Mesenchymal stem cell (in vitro differentiated cells and primary cell): ENCODE measurements around the gene WDR44. TPM values are rescaled to one million over a fixed set of nuclear protein-coding genes. Genes with fewer than 3 reads are reported as not detected.
A peak's percentile ranks its signal among the peaks of the same experiment; 100 is the strongest.
"Not testable (repeated sequence)": the region's sequence is repeated elsewhere in the genome, so short reads cannot be mapped to it uniquely, and the experiment has no call there.

Source experiments
- DNase-seq: peaks from one replicate; pipeline ENCODE4 v3.0.0-alpha.2; 2013
- H2AFZ ChIP-seq: one replicate; pipeline ENCODE4 v1.6.1; 2013; ENCODE audit warnings: low read depth, mild to moderate bottlenecking, control low read depth, inconsistent platforms, low read length, moderate library complexity
- H2AK5ac ChIP-seq: 2 replicates; pipeline ENCODE4 v1.6.1; 2013; ENCODE audit warnings: low read length, moderate library complexity, mild to moderate bottlenecking, inconsistent platforms; ENCODE audit not compliant: severe bottlenecking
- H2BK120ac ChIP-seq: one replicate; pipeline ENCODE4 v1.6.1; 2013; ENCODE audit warnings: low read depth, mild to moderate bottlenecking, inconsistent platforms, low read length, moderate library complexity
- H2BK12ac ChIP-seq, 2 experiments: one replicate each; pipeline ENCODE4 v1.6.1; 2013; ENCODE audit warnings: inconsistent platforms in 2 of 2, low read length in 2 of 2, mild to moderate bottlenecking in 2 of 2, moderate library complexity in 2 of 2, control low read depth in 1 of 2
- H2BK15ac ChIP-seq: one replicate; pipeline ENCODE4 v1.6.1; 2013; ENCODE audit warnings: mild to moderate bottlenecking, low read depth, inconsistent platforms; ENCODE audit not compliant: poor library complexity, severe bottlenecking
- H2BK5ac ChIP-seq: 2 replicates; pipeline ENCODE4 v1.6.1; 2013; ENCODE audit warnings: low read depth, mild to moderate bottlenecking, low read length, control low read depth, inconsistent platforms; ENCODE audit not compliant: poor library complexity, severe bottlenecking
- H3K14ac ChIP-seq, 2 experiments: one replicate each; pipeline ENCODE4 v1.6.1; 2013; ENCODE audit warnings: inconsistent platforms in 2 of 2, low read length in 2 of 2, control low read depth in 1 of 2, mild to moderate bottlenecking in 1 of 2, moderate library complexity in 1 of 2
- H3K18ac ChIP-seq, 2 experiments: one replicate each; pipeline ENCODE4 v1.6.1; 2013; ENCODE audit warnings: inconsistent platforms in 2 of 2, low read length in 2 of 2, control low read depth in 1 of 2, low read depth in 1 of 2, mild to moderate bottlenecking in 1 of 2
- H3K23ac ChIP-seq, 2 experiments: one replicate each; pipeline ENCODE4 v1.6.1; 2013; ENCODE audit warnings: inconsistent platforms in 2 of 2, low read length in 2 of 2, mild to moderate bottlenecking in 2 of 2, moderate library complexity in 2 of 2, control low read depth in 1 of 2
- H3K27ac ChIP-seq: 2 replicates; pipeline ENCODE4 v1.5.1; 2013; ENCODE audit warnings: mild to moderate bottlenecking, moderate library complexity, low read length, control low read depth, inconsistent platforms; ENCODE audit not compliant: poor library complexity, severe bottlenecking
- H3K27me3 ChIP-seq, 2 experiments: 2 replicates each; pipeline versions ENCODE4 v1.6.1 to v1.7.0; 2013; ENCODE audit warnings: low read length in 2 of 2, mild to moderate bottlenecking in 2 of 2, moderate library complexity in 2 of 2, control low read depth in 1 of 2, inconsistent platforms in 1 of 2; ENCODE audit not compliant: control insufficient read depth in 1 of 2, insufficient read depth in 1 of 2
- H3K36me3 ChIP-seq, 2 experiments: 2 replicates each; pipeline versions ENCODE4 v1.6.1 to v1.7.0; 2013; ENCODE audit warnings: low read length in 2 of 2, control low read depth in 1 of 2, inconsistent platforms in 1 of 2, low read depth in 1 of 2, mild to moderate bottlenecking in 1 of 2; ENCODE audit not compliant: insufficient read depth in 2 of 2, control insufficient read depth in 1 of 2
- H3K4ac ChIP-seq, 2 experiments: one replicate each; pipeline ENCODE4 v1.6.1; 2013; ENCODE audit warnings: inconsistent platforms in 2 of 2, low read length in 2 of 2, mild to moderate bottlenecking in 2 of 2, moderate library complexity in 2 of 2, control low read depth in 1 of 2, low read depth in 1 of 2
- H3K4me1 ChIP-seq: 2 replicates; pipeline ENCODE4 v1.6.1; 2013; ENCODE audit warnings: low read depth, low read length, control low read depth; ENCODE audit not compliant: control insufficient read depth, insufficient read depth
- H3K4me2 ChIP-seq: 2 replicates; pipeline ENCODE4 v1.6.1; 2013; ENCODE audit warnings: low read length, mild to moderate bottlenecking, inconsistent platforms; ENCODE audit not compliant: poor library complexity, severe bottlenecking
- H3K4me3 ChIP-seq, 2 experiments: 2 replicates each; pipeline versions ENCODE4 v1.5.1 to v1.7.0; 2013; ENCODE audit warnings: low read length in 2 of 2, mild to moderate bottlenecking in 2 of 2, control low read depth in 1 of 2, low read depth in 1 of 2; ENCODE audit not compliant: insufficient read depth in 1 of 2
- H3K79me1 ChIP-seq: replicated peaks from 2 replicates; pipeline ENCODE4 v1.6.1; 2013; ENCODE audit warnings: mild to moderate bottlenecking, control low read depth, low read length, inconsistent platforms; ENCODE audit not compliant: poor library complexity, severe bottlenecking
- H3K9ac ChIP-seq: 2 replicates; pipeline ENCODE4 v1.7.0; 2013; ENCODE audit warnings: mild to moderate bottlenecking, low read length, moderate library complexity
- H3K9me3 ChIP-seq: 2 replicates; pipeline ENCODE4 v1.7.0; 2013; ENCODE audit warnings: mild to moderate bottlenecking, low read length; ENCODE audit not compliant: control insufficient read depth
- H4K8ac ChIP-seq: one replicate; pipeline ENCODE4 v1.6.1; 2013; ENCODE audit warnings: inconsistent platforms, mild to moderate bottlenecking, low read length, moderate library complexity
- H4K91ac ChIP-seq: one replicate; pipeline ENCODE4 v1.6.1; 2013; ENCODE audit warnings: mild to moderate bottlenecking, low read length, inconsistent platforms
- WGBS: methylation state at CpG from one replicate; pipeline ENCODE4 v1.1.7; 2013; ENCODE audit warnings: mixed read lengths; 5-methylcytosine and 5-hydroxymethylcytosine counted together
- polyA plus RNA-seq, 2 experiments: library from polyadenylated mRNA; stranded (reverse); fragments of 200-250 nt; gene quantifications; one replicate each; pipeline ENCODE4 v1.2.3, GENCODE V29; 2013

WDR44 gene
- polyA plus RNA-seq (2013, experiment 1 of 2), result 9.9 TPM
- 9.4 TPM for polyA plus RNA-seq (2013, experiment 2 of 2)

GRCh38 chrX:118345464-118346257 is at the start of gene WDR44:
Gene WDR44, plus strand, starts transcription at chrX:118346106. Its CDS starts 398 bp downstream, at chrX:118346504.
- peak within 1 kb of the TSS; percentile 52 for H2BK15ac ChIP-seq

GRCh38 chrX:118305827-118306226 is 40.1 kb upstream of the WDR44 start:
- not testable (repeated sequence) for H3K9ac ChIP-seq
- WGBS, result 62% methylated on average over 2 of the region's 2 CpGs

More at GRCh38 chrX:118345464-118346257, at the start of gene WDR44:
- Histone ChIP-seq H3K9ac (peak within 1 kb of the TSS; percentile 96), H3K4me1 (no peaks in the 10 kb centered on the region), H3K4me2 (peak within 1 kb of the TSS; percentile 65), H2BK12ac (no peak within 1 kb of the TSS), H2BK5ac (peak within 1 kb of the TSS; percentile 66), H3K23ac (peak within 1 kb of the TSS in 1 of 2 experiments; percentile 59), H3K79me1 (no peaks in the 10 kb centered on the region), H3K36me3 (no peaks in the 10 kb centered on the region), H2AK5ac (no peak within 1 kb of the TSS), H3K9me3 (no peaks in the 10 kb centered on the region), H3K4me3 (peak within 1 kb of the TSS; percentile 72 to 84), H3K27me3 (no peaks in the 10 kb centered on the region), H4K8ac (peak within 1 kb of the TSS; percentile 60), H3K14ac (peak within 1 kb of the TSS in 1 of 2 experiments; percentile 1), H2AFZ (peak within 1 kb of the TSS; percentile 61), H3K27ac (peak within 1 kb of the TSS; percentile 97), H3K18ac (peak within 1 kb of the TSS; percentile 40 to 75), H3K4ac (peak within 1 kb of the TSS; percentile 24 to 41), H4K91ac (peak within 1 kb of the TSS; percentile 39), H2BK120ac (peak within 1 kb of the TSS; percentile 34)
- peak; percentile 94 for DNase-seq
- WGBS, result 1% methylated on average over 36 of the region's 60 CpGs

GRCh38 chrX:118315529-118315928 is 30.4 kb upstream of the WDR44 start:
- H3K18ac ChIP-seq, result no peak overlapping the region
- H3K27me3 ChIP-seq, result no peaks in the 10 kb centered on the region
- no peak overlapping the region for H2BK120ac ChIP-seq
- H2BK12ac ChIP-seq, result no peak overlapping the region
- no peak overlapping the region for H4K91ac ChIP-seq
- H2BK15ac ChIP-seq, result no peak overlapping the region
- H2AK5ac ChIP-seq, result no peak overlapping the region
- H3K4me3 ChIP-seq, result no peak overlapping the region
- H2BK5ac ChIP-seq, result no peak overlapping the region
- H3K9me3 ChIP-seq, result no peaks in the 10 kb centered on the region
- H3K4me2 ChIP-seq, result no peak overlapping the region
- no peak overlapping the region for H3K23ac ChIP-seq
- H3K27ac ChIP-seq, result no peak overlapping the region
- no peaks in the 10 kb centered on the region for H3K4me1 ChIP-seq
- H3K36me3 ChIP-seq, result no peaks in the 10 kb centered on the region
- H2AFZ ChIP-seq, result no peak overlapping the region
- no peak overlapping the region for H3K14ac ChIP-seq
- no peak overlapping the region for H3K9ac ChIP-seq
- no peak overlapping the region for H4K8ac ChIP-seq
- DNase-seq, result no peak
- H3K4ac ChIP-seq, result no peak overlapping the region
- H3K79me1 ChIP-seq, result no peaks in the 10 kb centered on the region
- 100% methylated on average over 2 of the region's 2 CpGs for WGBS

More at GRCh38 chrX:118305827-118306226, 40.1 kb upstream of the WDR44 start:
- not testable (repeated sequence) for H3K18ac ChIP-seq, H3K14ac ChIP-seq, H2BK15ac ChIP-seq, H3K4me3 ChIP-seq, H4K8ac ChIP-seq, H2BK12ac ChIP-seq, H3K4me2 ChIP-seq, H2AFZ ChIP-seq, H3K36me3 ChIP-seq, H3K79me1 ChIP-seq, DNase-seq, H2BK5ac ChIP-seq, H2BK120ac ChIP-seq, H2AK5ac ChIP-seq, H4K91ac ChIP-seq, H3K23ac ChIP-seq, H3K4ac ChIP-seq, H3K4me1 ChIP-seq, H3K27ac ChIP-seq, H3K27me3 ChIP-seq
- H3K9me3 ChIP-seq, result peaks cover 16% of the 10 kb centered on the region

GRCh38 chrX:118324588-118324987 is 21.3 kb upstream of the WDR44 start:
- H3K4me2 ChIP-seq, result no peak overlapping the region
- H3K14ac ChIP-seq, result no peak overlapping the region
- H2AFZ ChIP-seq, result no peak overlapping the region
- no peak overlapping the region for H2BK120ac ChIP-seq
- no peaks in the 10 kb centered on the region for H3K4me1 ChIP-seq
- no peak overlapping the region for H3K27ac ChIP-seq
- no peaks in the 10 kb centered on the region for H3K79me1 ChIP-seq
- no peaks in the 10 kb centered on the region for H3K9me3 ChIP-seq
- H3K18ac ChIP-seq, result no peak overlapping the region
- no peak overlapping the region for H3K9ac ChIP-seq
- 79% methylated on average over 4 of the region's 4 CpGs for WGBS
- peaks cover 0 to 3% of the 10 kb centered on the region in 2 experiments for H3K27me3 ChIP-seq
- DNase-seq, result no peak
- no peak overlapping the region for H4K8ac ChIP-seq
- no peak overlapping the region for H3K4me3 ChIP-seq
- no peak overlapping the region for H2BK15ac ChIP-seq
- H4K91ac ChIP-seq, result no peak overlapping the region
- no peak overlapping the region for H2BK12ac ChIP-seq
- no peak overlapping the region for H2AK5ac ChIP-seq
- H3K36me3 ChIP-seq, result no peaks in the 10 kb centered on the region
- no peak overlapping the region for H2BK5ac ChIP-seq
- no peak overlapping the region for H3K23ac ChIP-seq
- no peak overlapping the region for H3K4ac ChIP-seq
